A549 treated with dexamethasone at 1 μM for 4 hours (cell line): Measurements from ENCODE around the gene HELZ2. TPM values are rescaled to one million over a fixed set of nuclear protein-coding genes. Genes with fewer than 3 reads are reported as not detected.

Experiments
- total RNA-seq: library from RNA; stranded (reverse); fragments of 200-300 nt; extraction: Qiagen RNA extraction; gene quantifications from 5 replicates; pipeline ENCODE4 v1.2.3, GENCODE V29; 2022

HELZ2 gene, protein sequence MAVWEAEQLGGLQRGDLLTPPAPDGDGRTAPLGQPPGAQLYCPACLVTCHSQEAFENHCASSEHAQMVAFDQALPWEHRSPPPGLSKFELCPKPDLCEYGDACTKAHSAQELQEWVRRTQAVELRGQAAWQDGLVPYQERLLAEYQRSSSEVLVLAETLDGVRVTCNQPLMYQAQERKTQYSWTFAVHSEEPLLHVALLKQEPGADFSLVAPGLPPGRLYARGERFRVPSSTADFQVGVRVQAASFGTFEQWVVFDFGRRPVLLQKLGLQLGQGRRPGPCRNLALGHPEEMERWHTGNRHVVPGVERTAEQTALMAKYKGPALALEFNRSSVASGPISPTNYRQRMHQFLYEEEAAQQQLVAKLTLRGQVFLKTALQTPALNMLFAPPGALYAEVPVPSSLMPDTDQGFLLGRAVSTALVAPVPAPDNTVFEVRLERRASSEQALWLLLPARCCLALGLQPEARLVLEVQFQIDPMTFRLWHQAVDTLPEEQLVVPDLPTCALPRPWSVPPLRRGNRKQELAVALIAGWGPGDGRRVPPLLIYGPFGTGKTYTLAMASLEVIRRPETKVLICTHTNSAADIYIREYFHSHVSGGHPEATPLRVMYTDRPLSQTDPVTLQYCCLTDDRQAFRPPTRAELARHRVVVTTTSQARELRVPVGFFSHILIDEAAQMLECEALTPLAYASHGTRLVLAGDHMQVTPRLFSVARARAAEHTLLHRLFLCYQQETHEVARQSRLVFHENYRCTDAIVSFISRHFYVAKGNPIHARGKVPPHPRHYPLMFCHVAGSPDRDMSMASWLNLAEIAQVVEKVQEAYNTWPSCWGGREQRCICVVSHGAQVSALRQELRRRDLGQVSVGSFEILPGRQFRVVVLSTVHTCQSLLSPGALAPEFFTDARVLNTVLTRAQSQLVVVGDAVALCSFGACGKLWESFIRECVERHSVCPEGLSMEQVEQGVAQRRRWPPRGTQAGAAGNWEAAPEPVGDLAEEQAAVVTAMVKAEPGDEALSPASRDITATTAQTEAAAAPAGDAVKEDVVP (N-terminal part only)
- total RNA-seq: 25.0 to 42.6 TPM (median 36.2 TPM) in 5 replicates

DNA sequence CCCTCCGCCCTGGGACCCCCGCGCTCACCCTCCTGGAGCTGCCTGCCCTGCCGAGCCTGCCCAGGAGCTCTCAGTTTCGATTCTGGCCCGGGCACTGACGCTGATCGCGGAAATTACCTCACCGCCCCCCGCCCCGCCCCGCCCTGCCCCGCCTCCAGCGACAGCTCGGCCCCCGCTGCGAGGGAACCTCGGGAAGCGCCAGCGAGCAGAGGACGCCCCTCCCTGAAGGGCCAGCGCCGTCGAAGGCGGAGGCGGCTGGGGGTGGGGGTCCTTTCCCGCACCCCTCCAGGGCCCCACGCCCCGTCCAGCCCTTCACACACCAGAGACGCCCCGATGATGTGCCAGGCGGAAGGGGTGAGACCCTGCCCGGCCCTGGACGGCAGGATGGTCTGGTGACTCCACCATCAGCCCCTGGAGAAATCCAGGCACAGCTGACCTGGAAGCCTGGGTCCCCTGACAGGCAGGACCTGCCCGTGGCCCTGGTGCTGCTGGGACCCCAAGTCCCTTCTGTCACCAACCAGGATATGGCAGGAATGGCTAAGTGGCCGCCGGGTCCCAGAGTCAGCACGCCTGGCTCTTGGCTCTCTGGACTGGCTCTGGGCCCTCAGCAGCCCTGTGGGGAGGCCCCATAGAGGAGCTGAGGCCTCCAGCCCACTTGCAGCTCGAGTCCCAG is at the start of gene HELZ2:
HELZ2 (minus strand) TSS at position 84 of the 673 bp plus-strand sequence. CDS start 1,854 bp downstream, outside the sequence.

DNA sequence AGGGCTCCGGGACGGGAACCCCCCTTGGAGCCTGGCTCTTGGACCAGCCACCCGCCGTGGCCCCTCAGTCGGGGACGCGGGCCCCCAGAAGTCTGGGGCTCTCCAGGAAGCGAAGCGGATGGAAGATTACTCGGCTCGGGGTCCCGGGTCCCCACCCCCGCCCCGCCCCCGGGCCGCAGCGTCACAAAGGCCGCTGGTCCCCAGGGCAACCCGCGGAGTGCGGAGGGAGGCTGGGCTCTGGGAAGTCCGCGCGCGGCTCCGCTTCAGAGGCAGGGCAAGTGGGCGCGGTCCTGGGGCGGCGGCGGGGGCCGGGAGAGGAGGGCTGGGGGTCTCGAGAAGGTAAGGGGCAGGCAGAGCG is 20.1 kb downstream of the HELZ2 start, which contains the start of gene FNDC11:
FNDC11 (plus strand) TSS at position 227 of the 358 bp plus-strand sequence. CDS start 1,505 bp downstream, outside the sequence.

DNA sequence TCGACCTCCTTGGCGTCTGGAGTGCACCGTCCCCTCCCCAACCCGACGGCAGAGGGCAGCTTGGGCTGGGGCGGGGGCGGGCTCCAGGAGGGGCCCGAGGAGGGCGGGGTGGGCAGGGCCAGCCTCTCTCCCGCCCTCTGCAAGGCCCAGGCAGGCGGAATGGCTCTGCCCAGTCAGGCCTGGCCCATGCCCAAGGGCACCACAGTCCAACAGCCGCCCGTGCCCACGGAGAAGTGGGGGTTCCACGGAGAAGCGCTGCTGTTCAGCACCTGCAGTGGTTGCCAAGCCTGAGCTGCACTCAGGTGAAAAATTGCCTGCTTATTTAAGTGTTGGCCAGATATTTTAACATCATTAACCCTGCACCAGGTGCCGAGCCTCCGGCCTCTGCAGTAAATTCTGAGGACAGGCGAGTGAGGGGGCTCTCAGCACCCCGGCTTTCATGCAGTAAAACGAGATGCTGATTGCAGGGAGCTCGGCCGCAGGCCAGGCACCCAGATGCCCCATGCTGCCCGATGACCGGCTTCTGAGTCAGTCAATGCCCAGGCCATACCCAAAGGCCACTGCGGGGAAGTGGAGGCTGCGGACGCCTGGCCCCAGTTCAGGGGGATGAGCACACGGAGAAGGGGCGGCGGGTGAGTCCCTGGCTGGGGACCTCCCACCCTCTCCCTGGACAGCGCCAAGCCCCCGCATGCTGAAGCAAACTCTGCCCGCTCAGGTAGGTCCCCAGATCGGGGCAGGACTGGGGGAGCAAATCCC is 26.1 kb downstream of the HELZ2 start, which contains the start of gene SRMS:
SRMS (minus strand) TSS at position 25 of the 756 bp plus-strand sequence. CDS start 286 bp downstream, outside the sequence.

DNA sequence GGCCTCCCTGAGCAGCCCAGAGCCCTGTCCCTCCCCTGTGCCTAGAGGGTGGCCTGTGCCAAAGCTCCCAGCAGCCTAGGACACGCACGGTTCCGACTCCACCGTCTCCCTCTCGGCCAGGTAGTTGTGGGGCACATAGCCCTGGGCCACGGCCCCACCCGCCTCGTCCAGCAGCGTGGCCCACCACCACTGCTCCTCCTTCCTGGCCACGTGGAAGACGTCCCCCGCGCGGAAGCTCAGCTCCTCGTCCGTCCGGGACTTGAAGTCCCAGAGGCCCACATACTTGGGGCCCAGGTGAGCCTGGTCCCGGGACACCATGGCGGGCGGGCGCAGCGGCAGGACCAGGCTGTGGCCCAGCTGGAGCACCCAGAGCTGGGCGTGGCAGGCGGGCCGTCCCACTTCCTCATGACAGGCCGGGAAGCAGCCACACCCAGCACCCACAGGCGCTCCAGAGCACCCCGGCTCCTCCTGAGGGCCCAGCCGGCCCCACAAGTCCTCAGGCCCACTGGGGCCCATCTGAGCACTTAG is 37.0 kb downstream of the HELZ2 start, which contains the start of gene PTK6:
PTK6 (minus strand) TSS at position 380 of the 528 bp plus-strand sequence; CDS start at position 318, 62 bp downstream.

Other genes with a start within 250 kb of the HELZ2 start
- 0.28 to 1.3 TPM (median 0.61 TPM) in 5 replicates for gene CHRNA4, start 212.9 kb downstream of the HELZ2 start, total RNA-seq
- 0.61 to 0.74 TPM (median 0.63 TPM) in 5 replicates for gene KCNQ2, start 101.6 kb downstream of the HELZ2 start, total RNA-seq
- gene EEF1A2, start 75.2 kb downstream of the HELZ2 start, total RNA-seq: 123 to 185 TPM (median 159 TPM) in 5 replicates
- gene PPDPF, start 53.5 kb downstream of the HELZ2 start, total RNA-seq: 282 to 352 TPM (median 327 TPM) in 5 replicates
- 2.0 to 4.2 TPM (median 2.8 TPM) in 5 replicates for gene PTK6, start 36.9 kb downstream of the HELZ2 start, total RNA-seq
- 0.11 to 0.14 TPM (median 0.13 TPM) in 4 of 5 replicates, not detected in the other for gene SRMS, start 26.5 kb downstream of the HELZ2 start, total RNA-seq
- gene FNDC11, start 20.1 kb downstream of the HELZ2 start, total RNA-seq: 0.14 to 0.38 TPM (median 0.24 TPM) in 5 replicates
- gene GMEB2, start 52.9 kb upstream of the HELZ2 start, total RNA-seq: 7.3 to 10.5 TPM (median 10.1 TPM) in 5 replicates
- 7.3 to 10.1 TPM (median 8.4 TPM) in 5 replicates for gene STMN3, start 79.2 kb upstream of the HELZ2 start, total RNA-seq
- 4.1 to 7.8 TPM (median 5.9 TPM) in 5 replicates for gene RTEL1, start 84.1 kb upstream of the HELZ2 start, total RNA-seq
- gene TNFRSF6B, start 122.4 kb upstream of the HELZ2 start, total RNA-seq: 0.77 to 0.97 TPM (median 0.84 TPM) in 4 of 5 replicates, not detected in the other
- 28.6 to 39.8 TPM (median 36.2 TPM) in 5 replicates for gene ARFRP1, start 133.7 kb upstream of the HELZ2 start, total RNA-seq
- 19.0 to 26.9 TPM (median 26.0 TPM) in 5 replicates for gene ZGPAT, start 133.8 kb upstream of the HELZ2 start, total RNA-seq
- 2.9 to 9.5 TPM (median 8.9 TPM) in 5 replicates for gene LIME1, start 162.4 kb upstream of the HELZ2 start, total RNA-seq
- 57.9 to 88.8 TPM (median 82.1 TPM) in 5 replicates for gene SLC2A4RG, start 165.5 kb upstream of the HELZ2 start, total RNA-seq